ENCODE results near the gene RORB.

- TF ChIP-seq CTCF (IDR thresholded peaks at IDR 0.05) (no peak), POLR2A (IDR thresholded peaks at IDR 0.05) (no peak), POLR2AphosphoS5 (IDR thresholded peaks at IDR 0.05) (no peak)
These were observed 175.1 kb downstream of the RORB start for GRCh38 chr9:74672237-74672636.

Data from gastroesophageal sphincter (tissue), 3 donors.